Neural cell (in vitro differentiated cells): ENCODE measurements around the gene UPK3BL2.
"Not testable (repeated sequence)": the region's sequence is repeated elsewhere in the genome, so short reads cannot be mapped to it uniquely, and the experiment has no call there.

Experiments
- EP300 ChIP-seq: fragments of 450-650 bp; conservative IDR thresholded peaks from 2 replicates; pipeline ENCODE4 v1.6.1; 2014; ENCODE audit warnings: antibody characterized with exemption, mild to moderate bottlenecking, moderate library complexity; ENCODE audit not compliant: poor library complexity, severe bottlenecking
- EZH2 ChIP-seq: fragments of 200-600, 300-800 bp; shearing (Covaris generic), sonication (generic); IDR thresholded peaks from 2 replicates; pipeline ENCODE4 v1.6.1; 2014; ENCODE audit warnings: antibody characterized with exemption, low read length, borderline replicate concordance, mild to moderate bottlenecking; ENCODE audit not compliant: insufficient read depth, poor library complexity, severe bottlenecking
- POLR2AphosphoS5 ChIP-seq: IDR thresholded peaks from 2 replicates; pipeline ENCODE4 v1.6.1; 2012
- RAD21 ChIP-seq: fragments of 450-650 bp; conservative IDR thresholded peaks from 2 replicates; pipeline ENCODE4 v1.6.1; 2014; ENCODE audit warnings: antibody characterized with exemption, mild to moderate bottlenecking, moderate library complexity
- SMC3 ChIP-seq: fragments of 450-650 bp; conservative IDR thresholded peaks from 2 replicates; pipeline ENCODE4 v1.6.1; 2014; ENCODE audit warnings: antibody characterized with exemption, mild to moderate bottlenecking, moderate library complexity; ENCODE audit not compliant: poor library complexity
- TAF1 ChIP-seq: IDR thresholded peaks from 2 replicates; pipeline ENCODE4 v1.6.1; 2012; ENCODE audit warnings: low read depth
- TF ChIP-seq, protein P1 (sequence below): fragments of 450-650 bp; IDR thresholded peaks from 2 replicates; pipeline ENCODE4 v1.5.1; 2014; ENCODE audit warnings: antibody characterized with exemption, mild to moderate bottlenecking, moderate library complexity; ENCODE audit not compliant: poor library complexity, severe bottlenecking
- TF ChIP-seq, protein P2 (sequence below): IDR thresholded peaks from 2 replicates; pipeline ENCODE4 v1.6.1; 2012; ENCODE audit warnings: borderline replicate concordance

GRCh38 chr7:102532127-102532526, 11.4 kb downstream of the UPK3BL2 start:
- TF ChIP-seq, protein P1, sequence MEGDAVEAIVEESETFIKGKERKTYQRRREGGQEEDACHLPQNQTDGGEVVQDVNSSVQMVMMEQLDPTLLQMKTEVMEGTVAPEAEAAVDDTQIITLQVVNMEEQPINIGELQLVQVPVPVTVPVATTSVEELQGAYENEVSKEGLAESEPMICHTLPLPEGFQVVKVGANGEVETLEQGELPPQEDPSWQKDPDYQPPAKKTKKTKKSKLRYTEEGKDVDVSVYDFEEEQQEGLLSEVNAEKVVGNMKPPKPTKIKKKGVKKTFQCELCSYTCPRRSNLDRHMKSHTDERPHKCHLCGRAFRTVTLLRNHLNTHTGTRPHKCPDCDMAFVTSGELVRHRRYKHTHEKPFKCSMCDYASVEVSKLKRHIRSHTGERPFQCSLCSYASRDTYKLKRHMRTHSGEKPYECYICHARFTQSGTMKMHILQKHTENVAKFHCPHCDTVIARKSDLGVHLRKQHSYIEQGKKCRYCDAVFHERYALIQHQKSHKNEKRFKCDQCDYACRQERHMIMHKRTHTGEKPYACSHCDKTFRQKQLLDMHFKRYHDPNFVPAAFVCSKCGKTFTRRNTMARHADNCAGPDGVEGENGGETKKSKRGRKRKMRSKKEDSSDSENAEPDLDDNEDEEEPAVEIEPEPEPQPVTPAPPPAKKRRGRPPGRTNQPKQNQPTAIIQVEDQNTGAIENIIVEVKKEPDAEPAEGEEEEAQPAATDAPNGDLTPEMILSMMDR, result not testable (repeated sequence)
- not testable (repeated sequence) for TF ChIP-seq SMC3, POLR2AphosphoS5, EZH2, RAD21, EP300, TAF1
- TF ChIP-seq, protein P2, sequence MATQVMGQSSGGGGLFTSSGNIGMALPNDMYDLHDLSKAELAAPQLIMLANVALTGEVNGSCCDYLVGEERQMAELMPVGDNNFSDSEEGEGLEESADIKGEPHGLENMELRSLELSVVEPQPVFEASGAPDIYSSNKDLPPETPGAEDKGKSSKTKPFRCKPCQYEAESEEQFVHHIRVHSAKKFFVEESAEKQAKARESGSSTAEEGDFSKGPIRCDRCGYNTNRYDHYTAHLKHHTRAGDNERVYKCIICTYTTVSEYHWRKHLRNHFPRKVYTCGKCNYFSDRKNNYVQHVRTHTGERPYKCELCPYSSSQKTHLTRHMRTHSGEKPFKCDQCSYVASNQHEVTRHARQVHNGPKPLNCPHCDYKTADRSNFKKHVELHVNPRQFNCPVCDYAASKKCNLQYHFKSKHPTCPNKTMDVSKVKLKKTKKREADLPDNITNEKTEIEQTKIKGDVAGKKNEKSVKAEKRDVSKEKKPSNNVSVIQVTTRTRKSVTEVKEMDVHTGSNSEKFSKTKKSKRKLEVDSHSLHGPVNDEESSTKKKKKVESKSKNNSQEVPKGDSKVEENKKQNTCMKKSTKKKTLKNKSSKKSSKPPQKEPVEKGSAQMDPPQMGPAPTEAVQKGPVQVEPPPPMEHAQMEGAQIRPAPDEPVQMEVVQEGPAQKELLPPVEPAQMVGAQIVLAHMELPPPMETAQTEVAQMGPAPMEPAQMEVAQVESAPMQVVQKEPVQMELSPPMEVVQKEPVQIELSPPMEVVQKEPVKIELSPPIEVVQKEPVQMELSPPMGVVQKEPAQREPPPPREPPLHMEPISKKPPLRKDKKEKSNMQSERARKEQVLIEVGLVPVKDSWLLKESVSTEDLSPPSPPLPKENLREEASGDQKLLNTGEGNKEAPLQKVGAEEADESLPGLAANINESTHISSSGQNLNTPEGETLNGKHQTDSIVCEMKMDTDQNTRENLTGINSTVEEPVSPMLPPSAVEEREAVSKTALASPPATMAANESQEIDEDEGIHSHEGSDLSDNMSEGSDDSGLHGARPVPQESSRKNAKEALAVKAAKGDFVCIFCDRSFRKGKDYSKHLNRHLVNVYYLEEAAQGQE, result not testable (repeated sequence)
